HepG2 (cell line): Measurements from ENCODE around the gene ZNF821. TPM values are rescaled to one million over a fixed set of nuclear protein-coding genes. Genes with fewer than 3 reads are reported as not detected.

Experiments
- BRCA1 ChIP-seq: sonication (generic); formaldehyde crosslinking; IDR thresholded peaks from 2 replicates; pipeline ENCODE4 v1.4.0; 2020; ENCODE audit warnings: missing genetic modification reagents
- CBFB ChIP-seq: sonication (generic); formaldehyde crosslinking; IDR thresholded peaks from 2 replicates; pipeline ENCODE4 v1.4.0; 2020; ENCODE audit warnings: missing genetic modification reagents
- FOXA3 ChIP-seq: IDR thresholded peaks from 2 replicates; pipeline ENCODE4 v1.6.1; 2016; ENCODE audit warnings: missing genetic modification reagents, missing compliant biosample characterization
- IKZF1 ChIP-seq: fragments of 450-650 bp; IDR thresholded peaks from 2 replicates; pipeline ENCODE4 v1.7.1; 2016
- MED8 ChIP-seq: sonication (generic); formaldehyde crosslinking; IDR thresholded peaks from 2 replicates; pipeline ENCODE4 v1.8.1; 2023; ENCODE audit warnings: mild to moderate bottlenecking, missing genetic modification reagents; ENCODE audit not compliant: insufficient replicate concordance
- NBN ChIP-seq: fragments of 450-650 bp; conservative IDR thresholded peaks from 2 replicates; pipeline ENCODE4 v1.6.1; 2017
- PAWR ChIP-seq: sonication (generic); formaldehyde crosslinking; IDR thresholded peaks from 2 replicates; pipeline ENCODE4 v1.4.0; 2020; ENCODE audit warnings: missing genetic modification reagents, mild to moderate bottlenecking, borderline replicate concordance
- PAX8 ChIP-seq: sonication (generic); formaldehyde crosslinking; IDR thresholded peaks from 2 replicates; pipeline ENCODE4 v1.8.0; 2022; ENCODE audit warnings: mild to moderate bottlenecking, missing genetic modification reagents, borderline replicate concordance
- ZNF138 ChIP-seq: sonication (generic); formaldehyde crosslinking; IDR thresholded peaks from 2 replicates; pipeline ENCODE4 v1.5.0; 2020; ENCODE audit warnings: mild to moderate bottlenecking, low read depth, missing genetic modification reagents
- ZNF256 ChIP-seq: sonication (generic); formaldehyde crosslinking; conservative IDR thresholded peaks from 2 replicates; pipeline ENCODE4 v1.4.0; 2020; ENCODE audit warnings: missing genetic modification reagents
- ZNF326 ChIP-seq: sonication (generic); formaldehyde crosslinking; IDR thresholded peaks from 2 replicates; pipeline ENCODE4 v1.4.0; 2020; ENCODE audit warnings: missing genetic modification reagents, borderline replicate concordance
- ZNF367 ChIP-seq: sonication (generic); formaldehyde crosslinking; IDR thresholded peaks from 2 replicates; pipeline ENCODE4 v1.4.0; 2020; ENCODE audit warnings: missing genetic modification reagents, borderline replicate concordance
- ZNF431 ChIP-seq: sonication (generic); formaldehyde crosslinking; IDR thresholded peaks from 2 replicates; pipeline ENCODE4 v1.9.0; 2022; ENCODE audit warnings: missing genetic modification reagents, low read depth, mild to moderate bottlenecking, borderline replicate concordance
- ZNF501 ChIP-seq: sonication (generic); formaldehyde crosslinking; IDR thresholded peaks from 2 replicates; pipeline ENCODE4 v1.5.1; 2020; ENCODE audit warnings: mild to moderate bottlenecking, moderate library complexity, missing genetic modification reagents
- ZNF839 ChIP-seq: sonication (generic); formaldehyde crosslinking; IDR thresholded peaks from 2 replicates; pipeline ENCODE4 v1.4.0; 2020; ENCODE audit warnings: missing genetic modification reagents, mild to moderate bottlenecking, borderline replicate concordance
- polyA plus RNA-seq, 8 experiments: library from polyadenylated mRNA; depleted of rRNA in 3 of 8; stranded (reverse) in 7 of 8; unstranded in 1 of 8; fragments of >200 nt; fragmentation: Illumina TruSeq in 4 of 8; extraction: Trizol in 4 of 8; gene quantifications; 2 replicates each; pipeline versions ENCODE4 v1.2.1 to v1.2.3, GENCODE V29; 2011 to 2016; ENCODE audit warnings: low read depth in 4 of 8, missing spikeins in 1 of 8, mixed read lengths in 1 of 8; ENCODE audit not compliant: insufficient read depth in 1 of 8
- total RNA-seq, 5 experiments: library from RNA; depleted of rRNA; stranded (reverse); fragments of >200 nt; fragmentation: Illumina TruSeq; extraction: Trizol; gene quantifications; 2 replicates each; pipeline ENCODE4 v1.2.3, GENCODE V29; 2016; ENCODE audit warnings: low read depth in 1 of 5
- TF ChIP-seq, protein P1 (sequence below): sonication (generic); formaldehyde crosslinking; IDR thresholded peaks from 2 replicates; pipeline ENCODE4 v1.4.0; 2020; ENCODE audit warnings: missing genetic modification reagents
- TF ChIP-seq, protein P2 (sequence below): sonication (generic); formaldehyde crosslinking; IDR thresholded peaks from 2 replicates; pipeline ENCODE4 v1.5.0; 2020; ENCODE audit warnings: mild to moderate bottlenecking, missing genetic modification reagents
- TF ChIP-seq, protein P3 (sequence below): sonication (generic); formaldehyde crosslinking; conservative IDR thresholded peaks from 2 replicates; pipeline ENCODE4 v1.4.0; 2020; ENCODE audit warnings: missing genetic modification reagents
- TF ChIP-seq, protein P4 (sequence below): sonication (generic); formaldehyde crosslinking; IDR thresholded peaks from 2 replicates; pipeline ENCODE4 v1.5.1; 2020; ENCODE audit warnings: mild to moderate bottlenecking, missing genetic modification reagents, moderate library complexity

The ZNF821 gene
- total and polyA plus RNA-seq, 2 of the 13 experiments (the other 11 are each of a cell fraction or from before 2014, with no cell fraction given): 7.0 to 9.1 TPM

DNA sequence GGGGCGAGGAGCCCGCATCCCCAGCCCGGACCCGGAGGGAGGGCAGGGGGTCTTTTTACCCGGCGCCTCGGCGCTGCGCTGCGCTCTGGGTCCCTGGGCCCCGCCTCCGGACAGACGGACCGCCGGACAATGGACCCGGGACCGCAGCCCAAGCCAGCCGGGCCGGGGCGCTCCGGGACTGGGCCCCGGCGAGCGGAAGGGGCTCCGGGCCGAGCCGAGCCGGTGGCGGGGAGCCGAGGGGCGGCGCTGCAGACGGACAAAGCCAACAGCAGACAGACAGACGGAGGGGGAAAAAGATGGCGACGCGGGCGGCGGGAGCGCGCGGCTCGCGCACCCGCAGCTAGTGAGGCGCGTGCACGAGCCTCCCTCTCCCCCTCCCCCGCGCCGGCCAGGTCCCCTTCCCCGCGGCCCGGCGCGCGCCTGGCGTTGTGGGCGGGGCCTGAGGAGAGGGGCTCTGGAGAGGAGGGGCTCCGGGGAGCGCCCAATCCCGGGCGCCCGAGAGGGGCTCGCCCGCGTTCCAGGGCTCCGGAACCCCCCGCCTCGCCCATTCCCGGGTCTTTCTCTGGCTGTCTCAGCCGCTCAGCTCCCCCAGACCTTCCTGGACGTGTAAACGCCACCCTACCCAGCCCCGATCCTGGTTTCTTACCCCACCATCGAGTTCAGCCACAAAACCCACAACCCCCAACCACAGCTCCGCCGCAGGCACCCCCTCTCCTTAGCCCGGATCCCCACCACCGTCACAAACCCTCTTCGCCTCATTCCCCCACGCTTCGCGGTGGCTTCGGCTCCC, at the start of gene ZNF821 (continued):
- TF ChIP-seq, protein P1, sequence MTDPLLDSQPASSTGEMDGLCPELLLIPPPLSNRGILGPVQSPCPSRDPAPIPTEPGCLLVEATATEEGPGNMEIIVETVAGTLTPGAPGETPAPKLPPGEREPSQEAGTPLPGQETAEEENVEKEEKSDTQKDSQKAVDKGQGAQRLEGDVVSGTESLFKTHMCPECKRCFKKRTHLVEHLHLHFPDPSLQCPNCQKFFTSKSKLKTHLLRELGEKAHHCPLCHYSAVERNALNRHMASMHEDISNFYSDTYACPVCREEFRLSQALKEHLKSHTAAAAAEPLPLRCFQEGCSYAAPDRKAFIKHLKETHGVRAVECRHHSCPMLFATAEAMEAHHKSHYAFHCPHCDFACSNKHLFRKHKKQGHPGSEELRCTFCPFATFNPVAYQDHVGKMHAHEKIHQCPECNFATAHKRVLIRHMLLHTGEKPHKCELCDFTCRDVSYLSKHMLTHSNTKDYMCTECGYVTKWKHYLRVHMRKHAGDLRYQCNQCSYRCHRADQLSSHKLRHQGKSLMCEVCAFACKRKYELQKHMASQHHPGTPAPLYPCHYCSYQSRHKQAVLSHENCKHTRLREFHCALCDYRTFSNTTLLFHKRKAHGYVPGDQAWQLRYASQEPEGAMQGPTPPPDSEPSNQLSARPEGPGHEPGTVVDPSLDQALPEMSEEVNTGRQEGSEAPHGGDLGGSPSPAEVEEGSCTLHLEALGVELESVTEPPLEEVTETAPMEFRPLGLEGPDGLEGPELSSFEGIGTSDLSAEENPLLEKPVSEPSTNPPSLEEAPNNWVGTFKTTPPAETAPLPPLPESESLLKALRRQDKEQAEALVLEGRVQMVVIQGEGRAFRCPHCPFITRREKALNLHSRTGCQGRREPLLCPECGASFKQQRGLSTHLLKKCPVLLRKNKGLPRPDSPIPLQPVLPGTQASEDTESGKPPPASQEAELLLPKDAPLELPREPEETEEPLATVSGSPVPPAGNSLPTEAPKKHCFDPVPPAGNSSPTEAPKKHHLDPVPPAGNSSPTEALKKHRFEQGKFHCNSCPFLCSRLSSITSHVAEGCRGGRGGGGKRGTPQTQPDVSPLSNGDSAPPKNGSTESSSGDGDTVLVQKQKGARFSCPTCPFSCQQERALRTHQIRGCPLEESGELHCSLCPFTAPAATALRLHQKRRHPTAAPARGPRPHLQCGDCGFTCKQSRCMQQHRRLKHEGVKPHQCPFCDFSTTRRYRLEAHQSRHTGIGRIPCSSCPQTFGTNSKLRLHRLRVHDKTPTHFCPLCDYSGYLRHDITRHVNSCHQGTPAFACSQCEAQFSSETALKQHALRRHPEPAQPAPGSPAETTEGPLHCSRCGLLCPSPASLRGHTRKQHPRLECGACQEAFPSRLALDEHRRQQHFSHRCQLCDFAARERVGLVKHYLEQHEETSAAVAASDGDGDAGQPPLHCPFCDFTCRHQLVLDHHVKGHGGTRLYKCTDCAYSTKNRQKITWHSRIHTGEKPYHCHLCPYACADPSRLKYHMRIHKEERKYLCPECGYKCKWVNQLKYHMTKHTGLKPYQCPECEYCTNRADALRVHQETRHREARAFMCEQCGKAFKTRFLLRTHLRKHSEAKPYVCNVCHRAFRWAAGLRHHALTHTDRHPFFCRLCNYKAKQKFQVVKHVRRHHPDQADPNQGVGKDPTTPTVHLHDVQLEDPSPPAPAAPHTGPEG (CRISPR knock-in tag): no peak; the same call in 1 of the 2 replicates
- TF ChIP-seq ZNF138 (CRISPR knock-in tag): 0 out of 2 replicates have a peak, but pooled peaks have one; percentile 18
- TF ChIP-seq ZNF326 (CRISPR knock-in tag): no peak
- TF ChIP-seq ZNF431 (CRISPR knock-in tag): no peak
- TF ChIP-seq, protein P2, sequence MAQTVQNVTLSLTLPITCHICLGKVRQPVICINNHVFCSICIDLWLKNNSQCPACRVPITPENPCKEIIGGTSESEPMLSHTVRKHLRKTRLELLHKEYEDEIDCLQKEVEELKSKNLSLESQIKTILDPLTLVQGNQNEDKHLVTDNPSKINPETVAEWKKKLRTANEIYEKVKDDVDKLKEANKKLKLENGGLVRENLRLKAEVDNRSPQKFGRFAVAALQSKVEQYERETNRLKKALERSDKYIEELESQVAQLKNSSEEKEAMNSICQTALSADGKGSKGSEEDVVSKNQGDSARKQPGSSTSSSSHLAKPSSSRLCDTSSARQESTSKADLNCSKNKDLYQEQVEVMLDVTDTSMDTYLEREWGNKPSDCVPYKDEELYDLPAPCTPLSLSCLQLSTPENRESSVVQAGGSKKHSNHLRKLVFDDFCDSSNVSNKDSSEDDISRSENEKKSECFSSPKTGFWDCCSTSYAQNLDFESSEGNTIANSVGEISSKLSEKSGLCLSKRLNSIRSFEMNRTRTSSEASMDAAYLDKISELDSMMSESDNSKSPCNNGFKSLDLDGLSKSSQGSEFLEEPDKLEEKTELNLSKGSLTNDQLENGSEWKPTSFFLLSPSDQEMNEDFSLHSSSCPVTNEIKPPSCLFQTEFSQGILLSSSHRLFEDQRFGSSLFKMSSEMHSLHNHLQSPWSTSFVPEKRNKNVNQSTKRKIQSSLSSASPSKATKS: no peak; the same call in 1 of the 2 replicates
- TF ChIP-seq NBN: no peak
- no peak for TF ChIP-seq ZNF367 (CRISPR knock-in tag)
- TF ChIP-seq PAX8 (CRISPR knock-in tag): 0 out of 2 replicates have a peak, but pooled peaks have one; percentile 59
- TF ChIP-seq ZNF256 (CRISPR knock-in tag): no peak
- TF ChIP-seq, protein P3, sequence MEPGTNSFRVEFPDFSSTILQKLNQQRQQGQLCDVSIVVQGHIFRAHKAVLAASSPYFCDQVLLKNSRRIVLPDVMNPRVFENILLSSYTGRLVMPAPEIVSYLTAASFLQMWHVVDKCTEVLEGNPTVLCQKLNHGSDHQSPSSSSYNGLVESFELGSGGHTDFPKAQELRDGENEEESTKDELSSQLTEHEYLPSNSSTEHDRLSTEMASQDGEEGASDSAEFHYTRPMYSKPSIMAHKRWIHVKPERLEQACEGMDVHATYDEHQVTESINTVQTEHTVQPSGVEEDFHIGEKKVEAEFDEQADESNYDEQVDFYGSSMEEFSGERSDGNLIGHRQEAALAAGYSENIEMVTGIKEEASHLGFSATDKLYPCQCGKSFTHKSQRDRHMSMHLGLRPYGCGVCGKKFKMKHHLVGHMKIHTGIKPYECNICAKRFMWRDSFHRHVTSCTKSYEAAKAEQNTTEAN (CRISPR knock-in tag): no peak
- TF ChIP-seq, protein P4, sequence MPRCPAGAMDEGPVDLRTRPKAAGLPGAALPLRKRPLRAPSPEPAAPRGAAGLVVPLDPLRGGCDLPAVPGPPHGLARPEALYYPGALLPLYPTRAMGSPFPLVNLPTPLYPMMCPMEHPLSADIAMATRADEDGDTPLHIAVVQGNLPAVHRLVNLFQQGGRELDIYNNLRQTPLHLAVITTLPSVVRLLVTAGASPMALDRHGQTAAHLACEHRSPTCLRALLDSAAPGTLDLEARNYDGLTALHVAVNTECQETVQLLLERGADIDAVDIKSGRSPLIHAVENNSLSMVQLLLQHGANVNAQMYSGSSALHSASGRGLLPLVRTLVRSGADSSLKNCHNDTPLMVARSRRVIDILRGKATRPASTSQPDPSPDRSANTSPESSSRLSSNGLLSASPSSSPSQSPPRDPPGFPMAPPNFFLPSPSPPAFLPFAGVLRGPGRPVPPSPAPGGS: peak; percentile 55; the same call in 1 of the 2 replicates
- no peak for TF ChIP-seq BRCA1
- peak; percentile 60; the same call in 1 of the 2 replicates for TF ChIP-seq ZNF501 (CRISPR knock-in tag)
- TF ChIP-seq MED8 (CRISPR knock-in tag): no peak
- no peak for TF ChIP-seq IKZF1
- no peak; the same call in 1 of the 2 replicates for TF ChIP-seq FOXA3
- TF ChIP-seq PAWR: no peak; the same call in 1 of the 2 replicates
- no peak for TF ChIP-seq ZNF839 (CRISPR knock-in tag)
- TF ChIP-seq CBFB (CRISPR knock-in tag): no peak
